HG02885 (cell line): ENCODE measurements around the gene SF3B6.

Source experiments
- ATAC-seq: cut with Tn5 transposase; IDR thresholded peaks from one replicate; pipeline ENCODE4 v1.9.1; 2021; ENCODE audit warnings: mild to moderate bottlenecking; ENCODE audit not compliant: unreplicated experiment, poor library complexity

Gene SF3B6

GRCh38 chr2:24022324-24022974 is 53.7 kb downstream of the SF3B6 start:
- no peak for ATAC-seq

- ATAC-seq = no peak
These were observed 54.8 kb downstream of the SF3B6 start for GRCh38 chr2:24021122-24021998.

- ATAC-seq = no peak
These were observed 55.9 kb downstream of the SF3B6 start for GRCh38 chr2:24020244-24020643.

GRCh38 chr2:24019729-24020128 is 56.4 kb downstream of the SF3B6 start:
- no peak for ATAC-seq

- no peak for ATAC-seq
These were observed 57.9 kb downstream of the SF3B6 start for GRCh38 chr2:24018241-24018640.

- ATAC-seq = no peak
These were observed 58.4 kb downstream of the SF3B6 start for GRCh38 chr2:24017711-24018110.
